Transverse colon (tissue), 4 donors: ENCODE measurements around the gene MYO7B. TPM values are rescaled to one million over a fixed set of nuclear protein-coding genes. Genes with fewer than 3 reads are reported as not detected.

Experiments used
- DNase-seq: peaks from one replicate; pipeline ENCODE4 v3.0.0-alpha.2; 2019
- H3K27ac ChIP-seq, 4 donors: fragments of 200-600 bp; sonication (generic); 2 replicates each; pipeline ENCODE4 v1.5.1; 2016 to 2018; ENCODE audit warnings: inconsistent platforms in 4 of 4
- H3K27me3 ChIP-seq: fragments of 200-600 bp; sonication (generic); 2 replicates; pipeline ENCODE4 v1.5.1; 2017; ENCODE audit warnings: inconsistent platforms
- H3K36me3 ChIP-seq, 4 donors: fragments of 200-600 bp; sonication (generic); 2 replicates each; pipeline ENCODE4 v1.5.1; 2017 to 2019; ENCODE audit warnings: inconsistent platforms in 4 of 4
- H3K4me1 ChIP-seq, 4 donors: fragments of 200-600 bp; sonication (generic); 2 replicates each; pipeline ENCODE4 v1.5.1; 2017 to 2020; ENCODE audit warnings: inconsistent platforms in 4 of 4
- H3K4me3 ChIP-seq, 4 donors: fragments of 200-600 bp; sonication (generic); 1 replicate in 1 of 4; 2 replicates in 3 of 4; pipeline versions ENCODE4 v1.5.1 to v1.6.1; 2017 to 2019; ENCODE audit warnings: inconsistent platforms in 4 of 4
- H3K9me3 ChIP-seq, 2 donors: fragments of 200-600 bp; sonication (generic); 2 replicates each; pipeline ENCODE4 v1.5.1; 2017 to 2019; ENCODE audit warnings: inconsistent platforms in 2 of 2
- EP300 ChIP-seq: sonication (generic); formaldehyde crosslinking; IDR thresholded peaks from one replicate; pipeline ENCODE4 v1.6.1; 2017; ENCODE audit warnings: antibody characterized with exemption, low read depth
- POLR2A ChIP-seq: fragments of 450-650 bp; IDR thresholded peaks from one replicate; pipeline ENCODE4 v1.6.1; 2016; ENCODE audit warnings: antibody characterized with exemption, mild to moderate bottlenecking, moderate library complexity
- POLR2AphosphoS5 ChIP-seq, 3 donors: sonication (generic); formaldehyde crosslinking; IDR thresholded peaks; one replicate each; pipeline ENCODE4 v1.6.1; 2016; ENCODE audit warnings: antibody characterized with exemption in 3 of 3
- WGBS, 2 donors: methylation state at CpG; one replicate each; pipeline ENCODE4 v1.1.5; 2018; ENCODE audit warnings: low coverage in 1 of 2; 5-methylcytosine and 5-hydroxymethylcytosine counted together
- in situ Hi-C, 4 donors: fragments of 200-750 bp; cut with MboI; loops; one replicate each; pipeline versions ENCODE4 v1.15.0 to v1.15.1; 2017; ENCODE audit warnings: low sequenced_read_pairs in 3 of 4, low pct_ligation_motif_present in 1 of 4, low pct_unique_long_range_greater_than_20kb in 1 of 4
- intact Hi-C: fragments of 100-400 bp; cut with DNase I; formaldehyde crosslinking; loops from one replicate; pipeline ENCODE4 v1.15.1; 2023; ENCODE audit warnings: low total_unique reads
- total RNA-seq, 4 donors: library from RNA; depleted of rRNA; stranded (reverse); fragments of >200 nt; gene quantifications; one replicate each; pipeline ENCODE4 v1.1.0, GENCODE V29; 2016
- TF ChIP-seq, protein P1 (sequence below), 5 experiments: fragments of 200-600 bp in 3 of 5; fragments of 450-650 bp in 2 of 5; sonication (generic) in 3 of 5; IDR thresholded peaks; 1 replicate in 2 of 5; 2 replicates in 3 of 5; pipeline ENCODE4 v1.5.1; 2016 to 2017; ENCODE audit warnings: antibody characterized with exemption in 5 of 5, inconsistent platforms in 3 of 5, mild to moderate bottlenecking in 2 of 5, moderate library complexity in 1 of 5

The MYO7B gene
- total RNA-seq, 4 donors from 2014 or later = 242 to 637 (median 280) TPM

DNA sequence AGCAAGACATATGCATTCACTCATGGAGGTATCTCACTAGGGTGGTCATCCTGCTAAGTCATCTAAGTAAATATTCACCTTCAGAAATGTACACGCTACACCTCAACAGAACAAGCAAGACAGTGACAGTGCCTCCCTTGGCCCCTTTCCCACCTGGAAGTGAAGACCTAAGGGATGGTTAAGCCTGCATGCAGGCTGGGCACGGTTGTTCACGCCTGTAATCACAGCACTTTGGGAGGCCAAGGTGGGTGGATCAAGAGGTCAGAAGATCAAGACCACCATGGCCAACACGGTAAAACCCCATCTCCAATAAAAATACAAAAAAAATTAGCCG lies 135.4 kb downstream of the MYO7B start:
- H3K27ac ChIP-seq = peak overlapping the region; percentile 84 to 95 (median 86)
- H3K4me1 ChIP-seq = peaks cover 0 to 27% (median 17%) of the 10 kb centered on the region in 4 donors
- TF ChIP-seq POLR2A = no peak
- TF ChIP-seq, protein P1, sequence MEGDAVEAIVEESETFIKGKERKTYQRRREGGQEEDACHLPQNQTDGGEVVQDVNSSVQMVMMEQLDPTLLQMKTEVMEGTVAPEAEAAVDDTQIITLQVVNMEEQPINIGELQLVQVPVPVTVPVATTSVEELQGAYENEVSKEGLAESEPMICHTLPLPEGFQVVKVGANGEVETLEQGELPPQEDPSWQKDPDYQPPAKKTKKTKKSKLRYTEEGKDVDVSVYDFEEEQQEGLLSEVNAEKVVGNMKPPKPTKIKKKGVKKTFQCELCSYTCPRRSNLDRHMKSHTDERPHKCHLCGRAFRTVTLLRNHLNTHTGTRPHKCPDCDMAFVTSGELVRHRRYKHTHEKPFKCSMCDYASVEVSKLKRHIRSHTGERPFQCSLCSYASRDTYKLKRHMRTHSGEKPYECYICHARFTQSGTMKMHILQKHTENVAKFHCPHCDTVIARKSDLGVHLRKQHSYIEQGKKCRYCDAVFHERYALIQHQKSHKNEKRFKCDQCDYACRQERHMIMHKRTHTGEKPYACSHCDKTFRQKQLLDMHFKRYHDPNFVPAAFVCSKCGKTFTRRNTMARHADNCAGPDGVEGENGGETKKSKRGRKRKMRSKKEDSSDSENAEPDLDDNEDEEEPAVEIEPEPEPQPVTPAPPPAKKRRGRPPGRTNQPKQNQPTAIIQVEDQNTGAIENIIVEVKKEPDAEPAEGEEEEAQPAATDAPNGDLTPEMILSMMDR (IDR thresholded peaks at IDR 0.05) = no peak
- TF ChIP-seq POLR2AphosphoS5 (IDR thresholded peaks at IDR 0.05) = no peak
- no peak for TF ChIP-seq EP300
- in situ Hi-C loops (no loop called here), intact Hi-C loops (no loop called here)
- DNase-seq = no peak
- H3K4me3 ChIP-seq = no peak overlapping the region
- peaks cover 72% of the 10 kb centered on the region for H3K27me3 ChIP-seq
- H3K36me3 ChIP-seq = no peaks in the 10 kb centered on the region
- 64 to 100% methylated on average over 1 to 5 of the region's 5 CpGs for WGBS, 2 donors
- H3K9me3 ChIP-seq = no peaks in the 10 kb centered on the region

DNA sequence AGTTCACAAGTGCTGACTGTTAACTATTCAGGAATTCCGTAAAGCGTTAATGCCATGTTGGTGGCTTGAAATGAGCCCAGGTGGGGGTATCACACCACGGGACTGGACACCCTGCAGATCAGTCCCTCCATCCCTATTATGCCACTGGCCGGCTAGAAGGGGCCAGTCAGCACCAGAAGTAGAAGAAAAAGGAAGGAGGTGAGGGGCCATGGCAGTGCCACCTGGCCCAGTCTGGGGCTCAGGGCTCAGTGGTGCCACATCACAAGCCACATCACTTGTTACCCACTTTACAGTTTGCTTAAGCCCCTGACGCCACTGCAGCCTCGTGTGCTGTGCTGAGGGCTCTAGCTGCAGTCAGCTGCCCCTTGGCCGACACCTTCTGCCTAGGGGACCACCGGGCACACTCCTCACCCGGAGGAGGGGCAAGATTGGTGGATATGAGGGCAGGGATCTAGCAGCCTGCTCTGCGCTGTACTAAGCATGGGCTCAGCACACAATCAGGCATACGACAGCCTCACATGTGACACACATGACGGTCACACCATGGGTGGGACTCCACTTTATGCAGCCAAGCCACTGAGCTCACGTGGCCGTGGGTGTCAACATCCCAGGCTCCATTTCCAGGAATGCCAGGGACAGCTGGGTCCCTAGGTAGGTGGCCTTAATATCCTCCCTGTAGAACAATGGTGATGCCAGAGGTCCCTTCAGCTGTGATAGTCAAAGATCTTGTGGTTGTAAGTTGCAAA lies 136.2 kb downstream of the MYO7B start:
- TF ChIP-seq, protein P1 (IDR thresholded peaks at IDR 0.05) = no peak
- TF ChIP-seq POLR2A (no peak), EP300 (no peak), POLR2AphosphoS5 (IDR thresholded peaks at IDR 0.05) (no peak)
- H3K27ac ChIP-seq = peak overlapping the region; percentile 84 to 95 (median 86)
- in situ Hi-C loops (no loop called here), intact Hi-C loops (no loop called here)
- no peak for DNase-seq
- no peaks in the 10 kb centered on the region for H3K9me3 ChIP-seq
- H3K4me3 ChIP-seq = peak overlapping the region in 3 of 4 donors; percentile 42 to 70 (median 68)
- H3K36me3 ChIP-seq = no peaks in the 10 kb centered on the region
- WGBS, 2 donors = 65% methylated on average over 13 of the region's 14 CpGs; no CpG with 5 or more reads in 1 of the 2 donors
- H3K4me1 ChIP-seq = peaks cover 3 to 25% (median 18%) of the 10 kb centered on the region in 4 donors
- peaks cover 72% of the 10 kb centered on the region for H3K27me3 ChIP-seq

DNA sequence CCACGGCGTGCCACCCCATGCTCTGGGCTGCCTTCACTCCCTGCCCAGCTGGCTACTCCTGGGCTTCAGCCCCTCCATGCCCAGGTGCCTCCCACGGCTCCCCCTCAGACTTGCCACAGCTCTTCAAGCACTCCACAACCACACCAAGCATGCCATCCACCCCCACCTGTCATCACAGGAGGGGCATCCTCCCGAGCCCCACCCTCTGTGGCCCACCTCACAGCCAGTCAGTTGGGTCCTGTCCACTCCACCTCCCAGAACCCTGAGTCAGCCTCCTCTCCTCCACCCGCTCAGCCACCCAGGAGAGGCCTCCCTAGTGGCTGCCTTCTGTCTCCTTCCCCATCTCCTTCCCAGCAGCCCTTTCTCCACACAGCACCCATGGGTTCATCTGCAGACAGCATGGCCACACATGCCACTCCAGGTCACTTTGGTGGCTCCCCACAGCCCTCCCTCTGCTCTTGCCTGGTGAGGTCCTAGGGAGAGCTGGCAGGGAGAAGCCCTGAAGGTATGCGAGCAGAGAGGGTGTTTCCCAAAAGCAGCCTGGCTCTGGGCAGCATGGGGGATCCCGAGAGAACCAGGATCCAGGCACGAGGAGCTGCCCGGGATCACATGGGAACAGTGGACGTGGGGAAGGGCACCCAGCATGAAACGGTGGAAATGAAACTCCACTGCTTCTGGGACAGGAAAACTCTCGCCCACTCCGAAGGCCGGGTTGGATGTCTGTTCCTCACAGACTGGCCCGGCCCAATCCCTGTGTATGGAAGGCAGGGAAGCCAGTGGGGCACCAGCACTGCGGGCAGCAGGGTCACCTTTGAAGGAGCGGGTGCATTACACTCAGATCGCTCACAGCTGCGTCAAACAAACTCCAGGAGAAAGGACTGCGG lies 137.1 kb downstream of the MYO7B start:
- no peak for DNase-seq
- Histone ChIP-seq H3K4me3 (peak overlapping the region; percentile 4 to 70 (median 55)), H3K27me3 (peaks cover 73% of the 10 kb centered on the region), H3K36me3 (no peaks in the 10 kb centered on the region), H3K4me1 (peaks cover 5 to 25% (median 18%) of the 10 kb centered on the region in 4 donors), H3K9me3 (no peaks in the 10 kb centered on the region), H3K27ac (peak overlapping the region; percentile 84 to 95 (median 86))
- intact Hi-C loops (no loop called here), in situ Hi-C loops (no loop called here)
- no peak for TF ChIP-seq POLR2A
- TF ChIP-seq, protein P1 (IDR thresholded peaks at IDR 0.05) = no peak
- TF ChIP-seq POLR2AphosphoS5 (IDR thresholded peaks at IDR 0.05) = no peak
- no peak for TF ChIP-seq EP300
- 51% methylated on average over 20 of the region's 20 CpGs; no CpG with 5 or more reads in 1 of the 2 donors for WGBS, 2 donors
